Measurements from ENCODE around the gene ZNF497.
"Not testable (repeated sequence)": the region's sequence is repeated elsewhere in the genome, so short reads cannot be mapped to it uniquely, and the experiment has no call there.

The ZNF497 gene

GRCh38 chr19:58366585-58367430, 4.3 kb upstream of the ZNF497 start:
- DNase-seq: no peak

- DNase-seq: no peak
Measured at GRCh38 chr19:58364146-58364545, 1.6 kb upstream of the ZNF497 start.

GRCh38 chr19:58361900-58362271, 665 bp downstream of the ZNF497 start:
- no peak for DNase-seq

DNA sequence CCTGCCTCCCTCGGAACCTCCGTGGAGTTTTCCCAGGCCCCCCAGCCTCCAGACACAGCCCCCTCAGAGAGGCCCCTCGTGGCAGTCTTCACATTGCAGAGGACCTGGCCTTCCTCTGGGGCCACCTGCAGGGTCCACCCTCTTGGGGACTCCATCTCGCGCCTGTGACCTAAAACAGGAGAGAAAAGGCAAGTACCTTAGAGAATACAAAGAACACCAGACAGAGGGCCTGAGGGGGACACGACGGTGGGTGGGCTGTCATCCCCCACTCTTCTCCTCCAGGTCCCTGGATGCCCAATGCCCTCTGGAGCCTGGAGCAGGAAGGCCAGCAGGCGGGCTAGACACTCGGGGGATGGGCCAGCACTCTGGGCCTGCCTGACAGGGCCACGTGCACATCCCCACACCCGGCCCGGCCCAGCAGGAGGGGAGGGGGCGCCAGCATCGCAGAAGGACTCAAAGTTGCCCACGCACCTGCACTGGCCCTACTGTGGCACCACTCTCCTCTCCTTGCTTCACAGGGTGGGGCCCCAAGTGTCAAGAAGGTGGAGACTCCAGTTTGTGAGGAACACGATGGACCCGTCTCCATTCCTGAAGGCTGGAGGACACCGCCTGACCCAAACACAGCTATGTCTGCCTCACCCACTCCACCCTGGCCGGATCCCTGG, 4.9 kb downstream of the ZNF497 start:
- no peak for DNase-seq

DNA sequence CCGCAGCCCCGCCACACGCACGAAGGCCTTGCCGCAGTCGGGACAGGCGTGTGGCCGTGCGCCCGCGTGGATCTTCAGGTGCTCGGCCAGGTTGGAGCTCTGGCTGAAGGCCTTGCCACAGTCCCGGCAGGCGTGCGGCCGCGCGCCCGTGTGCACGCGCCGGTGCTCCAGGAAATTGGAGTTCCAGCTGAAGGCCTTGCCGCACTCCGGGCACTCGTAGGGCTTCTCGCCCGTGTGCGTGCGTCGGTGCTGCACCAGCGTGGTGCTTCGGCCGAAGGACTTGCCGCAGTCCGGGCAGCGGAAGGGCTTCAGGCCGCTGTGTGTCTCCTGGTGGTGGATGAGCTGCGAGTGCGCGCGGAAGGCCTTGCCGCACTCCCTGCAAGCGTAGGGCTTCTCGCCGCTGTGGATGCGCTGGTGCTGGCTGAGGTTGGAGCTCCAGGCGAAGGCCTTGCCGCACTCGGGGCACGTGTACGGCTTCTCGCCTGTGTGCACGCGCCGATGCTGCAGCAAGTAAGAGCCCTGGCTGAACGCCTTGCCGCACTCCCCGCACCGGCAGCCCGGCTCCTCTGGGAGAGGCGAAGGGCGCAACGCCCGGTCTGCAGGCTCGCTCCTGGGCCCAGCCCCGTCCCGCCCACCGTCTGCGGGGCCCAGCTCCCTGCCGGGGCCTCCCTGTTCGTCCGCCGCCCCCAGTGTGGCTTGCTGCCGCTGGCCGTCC, 5.6 kb downstream of the ZNF497 start:
- DNase-seq: no peak

- no peak for DNase-seq
Measured at GRCh38 chr19:58355908-58356765, 6.4 kb downstream of the ZNF497 start.

GRCh38 chr19:58355215-58355796, 7.2 kb downstream of the ZNF497 start:
- no peak for DNase-seq

DNA sequence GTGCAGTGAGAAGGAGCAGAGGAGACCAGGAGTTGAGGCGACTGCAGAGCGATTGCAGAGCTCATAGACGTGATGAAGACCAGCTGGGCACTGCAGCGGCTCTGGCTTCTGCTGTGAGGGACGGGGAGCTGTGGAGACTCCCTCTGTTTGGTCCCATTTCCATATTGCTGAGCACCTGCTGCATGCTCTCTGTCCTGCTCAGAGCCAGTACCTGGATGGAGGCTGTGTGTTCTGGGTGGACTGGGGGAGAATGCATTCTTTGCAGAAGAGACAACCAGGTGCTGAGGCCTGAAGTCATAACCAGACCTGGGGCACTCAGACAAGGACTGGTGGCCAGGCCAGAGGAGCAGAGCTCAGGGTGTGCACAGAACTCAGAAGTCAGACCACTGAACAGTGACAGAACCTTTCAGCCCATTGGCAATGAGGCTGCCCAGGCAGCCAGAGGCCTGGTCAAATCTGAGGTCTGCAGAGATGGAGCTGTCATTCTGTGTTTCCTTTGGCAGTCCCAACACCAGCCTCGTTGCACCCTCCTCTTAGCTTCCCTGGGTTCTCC, 8.0 kb downstream of the ZNF497 start:
- no peak for DNase-seq

DNA sequence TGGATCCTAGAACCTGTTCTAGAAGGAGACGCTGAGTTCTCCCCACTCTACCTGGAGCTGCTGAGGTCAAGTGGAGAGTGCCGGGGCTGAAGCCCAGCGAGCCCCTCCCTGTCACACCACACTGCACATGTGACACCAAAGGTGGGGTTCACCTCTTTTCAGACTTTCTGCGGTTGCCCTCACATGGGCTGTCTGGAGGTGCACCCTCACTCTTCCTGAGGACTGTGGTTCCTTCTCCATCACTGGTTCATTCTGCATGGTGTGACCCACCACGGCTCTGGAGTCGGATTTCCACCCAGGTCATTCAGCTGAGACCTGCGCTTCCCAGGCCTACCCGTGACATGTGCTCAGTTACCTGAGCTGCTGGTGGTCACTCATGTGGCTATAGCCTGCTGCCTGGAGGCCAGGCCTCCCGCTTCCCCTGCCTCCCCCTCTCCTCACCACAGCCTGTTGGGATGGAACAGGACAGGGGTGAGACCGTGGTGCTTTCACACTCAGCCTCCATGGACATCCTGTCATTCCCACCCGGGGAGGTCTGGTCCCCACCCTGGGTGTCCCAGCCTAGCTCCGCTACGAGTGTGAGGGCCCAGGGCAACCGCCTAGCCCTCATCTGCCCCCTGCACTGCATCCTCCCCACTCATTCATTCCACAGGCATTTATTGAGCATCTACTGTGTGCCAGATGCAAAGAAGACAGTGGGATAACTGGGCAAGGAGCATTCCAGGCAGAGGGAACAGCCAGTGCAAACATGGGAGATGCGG, 8.7 kb downstream of the ZNF497 start:
- no peak for DNase-seq

GRCh38 chr19:58352760-58353671, 9.5 kb downstream of the ZNF497 start, which contains the start of gene A1BG:
Gene A1BG, minus strand, starts transcription at chr19:58353492. Its CDS starts 55 bp downstream, at chr19:58353437.
- DNase-seq: no peak

GRCh38 chr19:58351990-58352755, 10.4 kb downstream of the ZNF497 start:
- no peak for DNase-seq

DNA sequence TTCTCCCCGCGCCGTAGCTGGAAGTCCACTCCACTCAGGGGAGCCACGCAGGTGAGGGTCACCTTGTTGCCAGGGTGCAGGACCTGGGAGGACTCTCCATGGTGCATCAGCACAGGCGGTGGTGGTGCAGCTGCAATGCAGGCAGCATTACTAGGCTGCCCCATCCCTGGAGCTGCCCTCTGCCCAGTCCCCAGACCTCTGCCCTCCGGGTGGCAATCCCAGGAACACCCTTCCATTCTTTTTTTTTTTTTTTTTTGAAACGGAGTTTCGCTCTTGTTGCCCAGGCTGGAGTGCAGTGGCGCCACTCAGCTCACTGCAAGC, 11.0 kb downstream of the ZNF497 start:
- no peak for DNase-seq

- DNase-seq: no peak
Measured at GRCh38 chr19:58350871-58351557, 11.5 kb downstream of the ZNF497 start.

- DNase-seq: no peak
Measured at GRCh38 chr19:58350001-58350861, 12.3 kb downstream of the ZNF497 start.

GRCh38 chr19:58349590-58349989, 13.0 kb downstream of the ZNF497 start:
- DNase-seq: no peak

DNA sequence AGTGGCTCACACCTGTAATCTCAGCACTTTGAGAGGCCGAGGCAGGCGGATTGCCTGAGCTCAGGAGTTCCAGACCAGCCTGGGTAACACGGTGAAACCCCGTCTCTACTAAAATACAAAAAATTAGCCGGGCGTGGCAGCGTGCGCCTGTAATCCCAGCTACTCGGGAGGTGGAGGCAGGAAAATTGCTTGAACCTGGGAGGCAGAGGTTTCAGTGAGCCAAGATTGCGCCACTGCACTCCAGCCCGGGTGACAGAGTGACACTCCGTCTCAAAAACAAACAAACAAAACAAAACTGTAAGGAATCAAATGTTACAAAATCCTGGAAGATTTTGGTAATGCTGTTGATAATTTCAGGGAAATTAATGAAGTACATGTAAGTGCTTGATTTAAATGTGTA, 14.5 kb downstream of the ZNF497 start:
- not testable (repeated sequence) for DNase-seq
